GM23248 (cell line): Measurements from ENCODE around the gene TEKTIP1.
"Not testable (repeated sequence)": the region's sequence is repeated elsewhere in the genome, so short reads cannot be mapped to it uniquely, and the experiment has no call there.

Experiments
- EZH2 ChIP-seq: fragments of 200-600 bp; sonication (generic); IDR thresholded peaks from 2 replicates; pipeline ENCODE4 v1.6.1; 2018; ENCODE audit warnings: antibody characterized with exemption, mild to moderate bottlenecking; ENCODE audit not compliant: insufficient read depth, poor library complexity, severe bottlenecking
- EZH2phosphoT487 ChIP-seq: fragments of 200-600 bp; sonication (generic); IDR thresholded peaks from 2 replicates; pipeline ENCODE4 v1.6.1; 2018; ENCODE audit warnings: antibody characterized with exemption, moderate library complexity, mild to moderate bottlenecking, low read depth; ENCODE audit not compliant: insufficient read depth

DNA sequence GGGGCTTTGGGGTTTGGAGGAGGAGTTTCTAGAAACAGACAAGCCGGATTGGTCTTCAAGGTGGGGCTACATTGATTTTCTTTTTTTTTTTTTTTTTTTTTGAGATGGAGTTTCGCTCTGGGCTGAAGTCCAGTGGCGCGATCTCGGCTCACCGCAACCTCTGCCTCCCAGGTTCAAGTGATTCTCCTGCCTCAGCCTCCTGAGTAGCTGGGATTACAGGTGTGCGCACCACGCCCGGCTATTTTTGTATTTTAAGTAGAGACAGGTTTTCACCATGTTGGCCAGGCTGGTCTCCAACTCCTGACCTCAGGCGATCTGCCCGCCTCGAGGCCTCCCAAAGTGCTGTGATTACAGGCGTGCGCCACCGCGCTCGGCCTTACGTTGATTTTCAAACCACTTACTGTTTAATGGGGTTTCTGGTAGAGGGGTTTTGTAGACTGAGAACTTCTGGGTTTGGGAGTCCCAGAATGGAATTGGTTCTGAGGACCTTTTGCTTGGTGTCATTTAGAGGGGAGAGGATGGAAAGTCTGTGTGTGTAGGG is 30.8 kb upstream of the TEKTIP1 start:
- not testable (repeated sequence) for TF ChIP-seq EZH2, EZH2phosphoT487
